Sigmoid colon (tissue), 4 donors: ENCODE results near the gene LARGE1.

Source experiments
- CTCF ChIP-seq, 4 experiments: fragments of 450-650 bp in 3 of 4; fragments of 200-600 bp in 1 of 4; IDR thresholded peaks; one replicate each; pipeline ENCODE4 v1.5.1; 2016 to 2019; ENCODE audit warnings: antibody characterized with exemption in 4 of 4, mild to moderate bottlenecking in 3 of 4, moderate library complexity in 2 of 4
- EP300 ChIP-seq, 4 donors: sonication (generic); formaldehyde crosslinking; IDR thresholded peaks; one replicate each; pipeline ENCODE4 v1.6.1; 2017; ENCODE audit warnings: antibody characterized with exemption in 4 of 4
- POLR2A ChIP-seq, 2 donors: fragments of 450-650 bp; IDR thresholded peaks; one replicate each; pipeline ENCODE4 v1.6.1; 2016; ENCODE audit warnings: antibody characterized with exemption in 2 of 2, mild to moderate bottlenecking in 2 of 2, moderate library complexity in 2 of 2
- POLR2AphosphoS5 ChIP-seq, 4 donors: sonication (generic); formaldehyde crosslinking; IDR thresholded peaks; one replicate each; pipeline ENCODE4 v1.6.1; 2017; ENCODE audit warnings: antibody characterized with exemption in 4 of 4

DNA sequence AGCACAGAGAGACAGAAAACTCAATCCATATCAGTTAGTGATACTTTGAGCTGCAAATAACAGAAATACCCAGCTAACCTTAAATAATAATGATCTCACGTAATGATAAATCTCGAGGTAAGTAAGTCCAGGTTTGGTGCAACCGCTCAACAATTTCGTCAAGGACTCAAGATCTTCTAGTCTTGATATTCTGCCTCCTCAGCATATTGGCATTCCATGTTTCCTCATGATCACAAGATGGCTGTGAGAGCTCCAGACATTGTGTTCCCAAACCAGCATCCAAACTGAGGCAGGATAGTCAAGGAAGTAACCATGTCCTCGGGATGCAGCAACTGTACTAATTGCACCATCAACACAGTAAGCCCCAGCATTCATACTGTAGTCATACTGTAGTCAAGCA lies 7.5 kb upstream of the LARGE1 start:
- no peak for TF ChIP-seq CTCF (IDR thresholded peaks at IDR 0.05)
- no peak for TF ChIP-seq POLR2AphosphoS5 (IDR thresholded peaks at IDR 0.05)
- no peak for TF ChIP-seq POLR2A (IDR thresholded peaks at IDR 0.05)
- no peak for TF ChIP-seq EP300 (IDR thresholded peaks at IDR 0.05)
